LNCaP clone FGC (cell line): ENCODE measurements around the gene GPR108.

Source experiments
- DNase-seq: peaks from one replicate; pipeline ENCODE4 v3.0.0-alpha.2; 2011; ENCODE audit warnings: low read depth
- H3K4me3 ChIP-seq: 2 replicates; pipeline ENCODE4 v1.5.1; 2011; ENCODE audit warnings: mild to moderate bottlenecking, low read depth, low read length, control low read depth
- CTCF ChIP-seq: IDR thresholded peaks from 2 replicates; pipeline ENCODE4 v1.5.1; 2012; ENCODE audit warnings: mild to moderate bottlenecking; ENCODE audit not compliant: control insufficient read depth, insufficient read depth; ENCODE audit errors: extremely low read depth

The GPR108 gene

GRCh38 chr19:6718111-6718740 is 19.2 kb downstream of the GPR108 start:
- no peak for TF ChIP-seq CTCF
- no peak for DNase-seq
- H3K4me3 ChIP-seq, result no peak overlapping the region

DNA sequence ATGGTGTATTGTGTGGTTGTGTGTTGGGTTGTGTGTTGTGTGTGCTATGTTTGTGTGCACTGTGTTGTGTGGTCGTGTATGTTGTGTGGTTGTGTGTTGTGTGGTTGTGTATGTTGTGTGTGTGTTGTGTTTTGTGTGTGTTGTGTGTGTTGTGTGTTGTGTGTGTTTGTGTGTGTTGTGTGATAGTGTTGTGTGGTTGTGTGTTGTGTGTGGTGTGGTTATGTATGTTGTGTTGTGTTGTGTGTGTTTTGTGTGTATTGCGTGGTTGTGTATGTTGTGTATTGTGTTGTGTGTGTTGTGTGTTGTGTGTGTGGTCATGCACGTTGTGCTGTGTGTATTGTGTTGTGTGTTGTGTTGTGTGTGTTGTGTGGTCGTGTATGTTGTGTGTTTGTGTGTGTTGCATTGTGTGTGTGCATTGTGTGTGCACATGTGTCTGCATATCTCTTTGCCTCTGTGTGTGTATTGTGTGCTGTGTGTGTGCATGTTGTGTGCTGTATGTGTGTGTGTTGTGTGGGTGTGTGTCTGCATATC is 19.9 kb downstream of the GPR108 start:
- no peak for DNase-seq
- no peak for TF ChIP-seq CTCF
- no peak overlapping the region for H3K4me3 ChIP-seq

DNA sequence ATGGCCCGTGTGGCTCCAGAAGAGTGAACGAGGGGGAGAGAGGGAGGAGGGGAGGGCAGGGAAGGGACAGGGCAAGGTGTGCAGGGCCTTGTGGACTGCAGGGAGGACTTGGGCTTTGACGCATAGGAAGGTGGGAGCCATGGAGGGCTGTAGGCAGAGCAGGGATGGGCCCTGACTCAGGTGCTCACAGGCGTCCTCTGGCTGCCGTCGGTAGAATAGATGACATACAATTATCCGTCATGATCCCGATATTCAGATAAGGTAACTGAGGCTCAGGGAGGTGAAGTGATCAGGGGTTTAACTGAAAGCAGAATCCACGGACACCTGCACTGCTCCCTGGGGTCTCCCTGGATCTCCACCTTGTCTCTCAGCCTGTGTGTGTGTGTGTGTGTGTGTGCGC is 20.3 kb downstream of the GPR108 start:
- no peak for TF ChIP-seq CTCF
- no peak for DNase-seq
- H3K4me3 ChIP-seq, result no peak overlapping the region

GRCh38 chr19:6716610-6716970 is 20.8 kb downstream of the GPR108 start:
- no peak for TF ChIP-seq CTCF
- H3K4me3 ChIP-seq, result no peak overlapping the region

DNA sequence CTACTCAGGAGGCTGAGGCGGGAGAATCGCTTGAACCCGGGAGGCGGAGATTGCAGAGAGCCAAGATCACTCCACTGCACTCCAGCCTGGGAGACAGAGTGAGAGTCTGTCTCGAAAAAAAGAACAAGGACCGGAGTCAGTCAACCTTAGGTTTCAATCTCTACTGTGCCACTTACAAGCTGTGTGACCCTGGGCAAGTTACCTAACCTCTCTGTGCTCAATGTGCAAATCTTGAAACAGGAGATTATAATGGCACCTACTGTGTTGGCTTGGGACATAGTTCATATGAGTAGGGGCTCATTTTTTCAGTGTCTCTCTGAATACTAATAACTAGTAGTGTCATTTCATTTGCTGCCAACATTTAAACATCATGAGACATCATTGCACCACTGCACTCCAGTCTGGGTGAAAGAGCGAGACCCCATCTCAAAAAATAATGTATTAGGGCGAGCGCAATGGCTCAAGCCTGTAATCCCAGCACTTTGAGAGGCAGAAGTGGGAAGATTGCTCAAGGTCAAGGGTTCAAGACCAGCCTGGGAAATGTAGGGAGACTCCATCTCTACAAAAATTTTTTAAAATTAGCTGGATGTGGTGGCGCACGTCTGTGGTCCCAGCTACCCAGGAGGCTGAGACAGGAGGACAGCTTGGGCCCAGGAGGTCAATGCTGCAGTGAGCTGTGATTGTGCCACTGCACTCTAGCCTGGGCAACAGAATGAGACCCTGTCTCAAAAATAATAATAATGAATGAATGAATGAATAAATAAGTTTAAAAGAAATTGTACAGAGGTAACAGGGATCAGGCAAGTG is 22.4 kb downstream of the GPR108 start:
- TF ChIP-seq CTCF, result no peak
- DNase-seq, result no peak
- no peak overlapping the region for H3K4me3 ChIP-seq

More at GRCh38 chr19:6716610-6716970, 20.8 kb downstream of the GPR108 start:
- DNase-seq, result no peak

GRCh38 chr19:6713773-6714692 is 23.3 kb downstream of the GPR108 start:
- H3K4me3 ChIP-seq, result no peak overlapping the region
- no peak for DNase-seq
- TF ChIP-seq CTCF, result no peak
